ENCODE results near the gene PBX4. TPM values are rescaled to one million over a fixed set of nuclear protein-coding genes. Genes with fewer than 3 reads are reported as not detected.

The PBX4 gene
- total and polyA plus RNA-seq, 10 donors = 4.4 to 17.8 (median 9.7) TPM

DNA sequence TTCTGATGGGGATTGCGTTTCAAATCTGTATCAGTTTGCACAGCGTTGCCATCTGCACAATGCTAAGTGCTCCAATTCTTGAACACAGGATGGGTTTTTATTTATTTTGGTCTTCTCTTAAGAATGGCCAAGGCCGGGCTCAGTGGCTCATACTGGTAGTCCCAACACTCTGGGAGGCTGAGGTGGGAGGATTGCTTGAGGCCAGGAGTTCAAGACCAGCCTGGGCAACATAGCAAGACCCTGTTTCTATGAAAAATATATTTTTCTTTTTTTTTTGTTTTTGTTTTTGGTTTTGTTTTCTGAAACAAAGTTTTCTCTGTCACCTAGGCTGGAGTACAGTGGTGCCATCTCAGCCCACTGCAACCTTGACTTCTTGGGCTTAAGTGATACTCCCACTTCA, 95.3 kb downstream of the PBX4 start:
- intact Hi-C loops (cut with DNase I; ENCODE audit: low total_unique reads) = no loop called here
- no peak overlapping the region for H3K4me3 ChIP-seq
- peaks cover under 1 to 94% (median 41%) of the 10 kb centered on the region in 6 donors for H3K4me1 ChIP-seq
- no peak for TF ChIP-seq POLR2A (IDR thresholded peaks at IDR 0.05)
- TF ChIP-seq POLR2AphosphoS5 (IDR thresholded peaks at IDR 0.05) = no peak
- TF ChIP-seq CTCF (IDR thresholded peaks at IDR 0.05 in 8 of 11, conservative IDR thresholded peaks at IDR 0.05 in 3 of 11) = no peak
- H3K36me3 ChIP-seq = peaks cover 0 to 81% (median 40%) of the 10 kb centered on the region in 6 donors
- no peaks in the 10 kb centered on the region for H3K27me3 ChIP-seq (replicated peaks in 1 of 7)
- no peak overlapping the region for H3K27ac ChIP-seq
- H3K9me3 ChIP-seq = no peaks in the 10 kb centered on the region
- DNase-seq = no peak
- 77 to 96% (median 83%) methylated on average over 3 of the region's 3 CpGs for WGBS, 5 donors

- H3K9me3 ChIP-seq = no peaks in the 10 kb centered on the region
- H3K4me3 ChIP-seq = no peak overlapping the region
- H3K36me3 ChIP-seq = peaks cover 0 to 59% (median 22%) of the 10 kb centered on the region in 6 donors
- no peaks in the 10 kb centered on the region for H3K27me3 ChIP-seq (replicated peaks in 1 of 7)
- no peak for TF ChIP-seq CTCF (IDR thresholded peaks at IDR 0.05 in 8 of 11, conservative IDR thresholded peaks at IDR 0.05 in 3 of 11)
- no peak for TF ChIP-seq POLR2AphosphoS5 (IDR thresholded peaks at IDR 0.05)
- no peak for TF ChIP-seq POLR2A (IDR thresholded peaks at IDR 0.05)
- intact Hi-C loops (cut with DNase I; ENCODE audit: low total_unique reads) = no loop called here
- DNase-seq = no peak
- no peak overlapping the region for H3K27ac ChIP-seq
- 79 to 87% (median 81%) methylated on average over 6 of the region's 6 CpGs for WGBS, 5 donors
- peaks cover 12 to 97% (median 52%) of the 10 kb centered on the region in 6 donors for H3K4me1 ChIP-seq
These were observed 97.5 kb downstream of the PBX4 start for GRCh38 chr19:19520989-19521388.

- no peak overlapping the region for H3K27ac ChIP-seq
- peak overlapping the region in 4 of 8 donors; percentile 71 to 88 (median 86) for H3K4me3 ChIP-seq
- WGBS, 5 donors = 82 to 92% (median 90%) methylated on average over 10 of the region's 10 CpGs
- H3K36me3 ChIP-seq = peaks cover 0 to 29% (median 9%) of the 10 kb centered on the region in 6 donors
- peaks cover 15 to 75% (median 48%) of the 10 kb centered on the region in 6 donors for H3K4me1 ChIP-seq
- TF ChIP-seq POLR2AphosphoS5 (IDR thresholded peaks at IDR 0.05) (no peak), POLR2A (IDR thresholded peaks at IDR 0.05) (no peak), CTCF (IDR thresholded peaks at IDR 0.05 in 8 of 11, conservative IDR thresholded peaks at IDR 0.05 in 3 of 11) (no peak)
- peaks cover 0 to 11% (median 0%) of the 10 kb centered on the region in 8 donors for H3K9me3 ChIP-seq
- DNase-seq = no peak
- no peaks in the 10 kb centered on the region for H3K27me3 ChIP-seq (replicated peaks in 1 of 7)
- intact Hi-C loops (cut with DNase I; ENCODE audit: low total_unique reads) = no loop called here
These were observed 101.3 kb downstream of the PBX4 start for GRCh38 chr19:19517235-19517619.

DNA sequence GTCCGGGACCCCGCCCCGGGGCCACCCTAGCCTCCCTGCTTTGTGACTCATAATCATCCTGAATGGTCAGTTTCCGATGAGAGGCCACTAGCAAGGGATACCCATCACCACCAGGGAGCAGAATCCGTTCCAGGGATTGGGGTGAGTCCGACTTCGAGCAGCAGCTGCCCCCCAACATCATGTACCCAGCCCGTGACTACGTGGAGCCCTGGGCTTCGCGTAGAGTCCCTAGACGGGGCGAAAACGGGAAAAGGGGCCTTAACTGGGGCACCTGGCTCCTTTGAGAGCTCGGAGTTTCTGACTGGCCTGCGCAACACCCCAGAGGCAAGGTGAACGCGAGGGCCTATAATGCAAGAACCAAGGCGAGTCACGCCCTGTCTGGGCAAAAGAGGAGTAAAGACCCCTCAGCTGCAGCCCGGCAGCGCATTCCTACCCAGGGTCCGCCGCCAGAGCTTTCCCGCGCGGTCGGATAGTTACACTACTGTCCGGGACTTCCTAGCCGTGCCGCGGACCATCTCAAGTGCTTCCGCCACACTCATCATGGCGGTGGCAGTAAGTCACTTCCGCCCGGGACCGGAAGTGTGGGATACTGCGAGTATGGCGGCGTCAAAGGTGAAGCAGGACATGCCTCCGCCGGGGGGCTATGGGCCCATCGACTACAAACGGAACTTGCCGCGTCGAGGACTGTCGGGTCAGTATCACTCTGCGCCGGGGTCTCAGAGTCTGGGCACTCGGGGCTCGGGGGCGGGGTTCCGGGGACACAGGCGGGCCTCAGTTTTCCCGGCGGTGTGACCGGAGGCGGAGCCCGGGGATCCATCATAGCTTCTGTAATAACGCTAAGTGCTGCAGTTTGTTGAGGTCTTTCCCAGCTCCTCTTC, 102.6 kb downstream of the PBX4 start, which contains the start of gene NDUFA13:
Gene NDUFA13, plus strand, starts transcription at position 584 of the 878 bp plus-strand sequence. Its CDS starts 14 bp downstream, at position 598.
- peak within 1 kb of the TSS; percentile 63 to 88 (median 84) for H3K4me3 ChIP-seq
- peak; percentile 96 for DNase-seq
- TF ChIP-seq POLR2AphosphoS5 (IDR thresholded peaks at IDR 0.05) (peak; percentile 100), POLR2A (IDR thresholded peaks at IDR 0.05) (peak in 1 of 3 donors; percentile 40), CTCF (IDR thresholded peaks at IDR 0.05 in 8 of 11, conservative IDR thresholded peaks at IDR 0.05 in 3 of 11) (peak in 2 of 11 experiments; percentile 1 to 10)
- H3K4me1 ChIP-seq = peaks cover 15 to 62% (median 46%) of the 10 kb centered on the region in 6 donors
- intact Hi-C loops (cut with DNase I; ENCODE audit: low total_unique reads) = no loop called here
- WGBS, 5 donors = 6 to 17% (median 8%) methylated on average over 24 to 61 of the region's 61 CpGs
- no peaks in the 10 kb centered on the region for H3K27me3 ChIP-seq (replicated peaks in 1 of 7)
- peaks cover 0 to 11% (median 0%) of the 10 kb centered on the region in 8 donors for H3K9me3 ChIP-seq
- H3K27ac ChIP-seq = peak within 1 kb of the TSS; percentile 63 to 94 (median 89)
- H3K36me3 ChIP-seq = peaks cover 0 to 20% (median 9%) of the 10 kb centered on the region in 6 donors
